Articular chondrocyte of knee joint (primary cell): ENCODE data around the gene OR52K2. TPM values are rescaled to one million over a fixed set of nuclear protein-coding genes. Genes with fewer than 3 reads are reported as not detected.

Source experiments
- total RNA-seq: library from RNA; depleted of rRNA; stranded (reverse); fragments of >200 nt; gene quantifications from 2 replicates; pipeline ENCODE4 v1.2.3, GENCODE V29; 2012

Gene OR52K2
- not detected in 2 replicates for total RNA-seq

DNA sequence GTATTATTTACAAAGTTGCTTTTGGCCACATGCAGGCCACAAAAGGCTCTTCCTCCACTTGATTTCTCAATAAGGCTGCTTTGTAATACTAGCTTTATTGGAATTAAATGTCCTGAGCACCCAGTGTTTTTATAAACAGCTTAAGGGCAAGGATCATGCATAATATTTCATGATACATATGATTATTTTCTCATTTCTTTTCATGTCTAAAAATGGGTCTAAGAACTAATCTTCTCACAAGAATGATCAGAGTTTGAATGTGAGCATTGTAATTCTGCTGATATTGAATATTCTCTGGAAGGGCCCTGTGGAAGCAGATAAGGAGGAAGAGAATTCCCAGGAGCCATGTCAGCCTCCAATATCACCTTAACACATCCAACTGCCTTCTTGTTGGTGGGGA, at the start of gene OR52K2:
TSS of gene OR52K2 (plus strand) at position 301 of the 400 bp plus-strand sequence. CDS start at position 346, 45 bp downstream.

DNA sequence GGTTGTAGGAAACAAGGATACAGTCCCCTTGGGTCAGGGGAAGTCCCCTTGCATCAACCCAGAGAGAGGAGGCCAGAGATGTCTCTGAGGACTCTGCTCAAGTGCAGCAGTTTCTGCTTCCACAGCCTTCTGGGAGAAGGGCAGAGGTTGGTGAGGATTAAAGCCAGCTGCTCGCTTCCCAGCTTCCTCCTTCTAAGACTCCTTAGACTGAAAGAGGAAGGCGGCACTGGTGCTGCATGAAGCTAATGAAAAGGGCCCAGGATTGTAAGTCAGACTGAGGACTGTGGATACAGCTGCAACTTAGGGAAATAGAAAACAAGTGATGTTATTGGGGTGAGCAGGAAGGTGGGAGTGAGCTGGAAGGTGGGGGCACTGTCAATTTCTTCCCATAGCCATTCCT, 33.4 kb downstream of the OR52K2 start, which contains the start of gene OR52K1:
TSS of gene OR52K1 (plus strand) at position 202 of the 400 bp plus-strand sequence. CDS start 6,255 bp downstream, outside the sequence.

Other genes with a start within 250 kb of the OR52K2 start
- gene OR52B4, start 80.9 kb upstream of the OR52K2 start, total RNA-seq = not detected in 2 replicates
- gene TRIM21, start 55.6 kb upstream of the OR52K2 start, total RNA-seq = 15.4 and 16.6 TPM in 2 replicates
- gene OR52K1, start 33.4 kb downstream of the OR52K2 start, total RNA-seq = not detected in 2 replicates
- gene OR52M1, start 95.9 kb downstream of the OR52K2 start, total RNA-seq = not detected in 2 replicates
- not detected in 2 replicates for gene OR52I2, start 132.4 kb downstream of the OR52K2 start, total RNA-seq
- gene OR52I1, start 144.7 kb downstream of the OR52K2 start, total RNA-seq = not detected in 2 replicates
- 12.3 and 13.1 TPM in 2 replicates for gene TRIM68, start 158.9 kb downstream of the OR52K2 start, total RNA-seq
- gene OR51D1, start 188.2 kb downstream of the OR52K2 start, total RNA-seq = not detected in 2 replicates
- not detected in 2 replicates for gene OR51E1, start 194.7 kb downstream of the OR52K2 start, total RNA-seq
- gene OR51E2, start 248.6 kb downstream of the OR52K2 start, total RNA-seq = not detected in 2 replicates